ENCODE results near the gene ANO4.

Gene ANO4

GRCh38 chr12:101015044-101015443 lies 220.5 kb downstream of the ANO4 start:
- TF ChIP-seq ZFX (IDR thresholded peaks at IDR 0.05; ENCODE audit: borderline replicate concordance) (no peak), CTCF (IDR thresholded peaks at IDR 0.05) (no peak)
- no peak overlapping the region for H3K27ac ChIP-seq

DNA sequence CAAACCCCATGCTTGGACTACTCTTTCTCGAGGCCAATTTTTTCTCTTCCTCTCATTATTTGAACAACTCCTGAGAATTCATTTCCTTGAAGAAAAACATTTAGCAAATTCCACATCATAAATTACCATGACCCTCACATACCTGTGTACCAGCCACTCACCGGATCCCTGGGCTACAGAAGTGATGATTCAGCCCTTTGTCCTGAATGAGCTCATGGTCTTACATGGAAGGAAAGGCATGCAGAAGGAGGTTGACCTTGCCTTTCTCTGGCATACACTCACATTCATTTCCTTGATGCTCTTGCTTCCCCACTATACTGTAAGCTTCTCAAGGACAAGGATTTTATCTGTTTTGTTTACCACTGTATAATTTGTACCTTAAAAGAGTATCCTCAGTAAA lies 224.0 kb downstream of the ANO4 start:
- H3K27ac ChIP-seq = no peak overlapping the region
- no peak for TF ChIP-seq CTCF (IDR thresholded peaks at IDR 0.05)
- no peak for TF ChIP-seq ZFX (IDR thresholded peaks at IDR 0.05; ENCODE audit: borderline replicate concordance)

DNA sequence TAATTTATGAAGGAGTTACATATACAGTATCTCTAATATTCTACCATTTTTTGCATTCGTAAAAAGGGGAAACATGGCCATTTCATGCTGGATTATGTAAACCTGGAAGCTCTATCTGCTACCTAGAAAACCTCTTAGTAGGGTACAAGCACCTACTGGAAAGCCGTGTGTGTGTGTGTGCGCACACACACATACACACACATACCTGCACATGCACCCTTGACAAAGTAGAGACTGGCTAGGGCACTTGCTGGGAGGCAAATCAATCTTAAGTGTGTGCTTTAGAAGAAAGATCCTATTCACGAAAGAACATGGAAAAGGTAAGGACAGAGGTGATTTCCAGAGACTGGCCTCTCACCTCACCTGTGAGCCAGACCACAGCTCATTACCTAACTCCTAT lies 224.6 kb downstream of the ANO4 start:
- H3K27ac ChIP-seq = no peak overlapping the region
- TF ChIP-seq ZFX (IDR thresholded peaks at IDR 0.05; ENCODE audit: borderline replicate concordance) = no peak
- TF ChIP-seq CTCF (IDR thresholded peaks at IDR 0.05) = no peak

- TF ChIP-seq CTCF (IDR thresholded peaks at IDR 0.05) (no peak), ZFX (IDR thresholded peaks at IDR 0.05; ENCODE audit: borderline replicate concordance) (no peak)
- H3K27ac ChIP-seq = no peak overlapping the region
Measured at GRCh38 chr12:101019667-101020066, 225.1 kb downstream of the ANO4 start.

DNA sequence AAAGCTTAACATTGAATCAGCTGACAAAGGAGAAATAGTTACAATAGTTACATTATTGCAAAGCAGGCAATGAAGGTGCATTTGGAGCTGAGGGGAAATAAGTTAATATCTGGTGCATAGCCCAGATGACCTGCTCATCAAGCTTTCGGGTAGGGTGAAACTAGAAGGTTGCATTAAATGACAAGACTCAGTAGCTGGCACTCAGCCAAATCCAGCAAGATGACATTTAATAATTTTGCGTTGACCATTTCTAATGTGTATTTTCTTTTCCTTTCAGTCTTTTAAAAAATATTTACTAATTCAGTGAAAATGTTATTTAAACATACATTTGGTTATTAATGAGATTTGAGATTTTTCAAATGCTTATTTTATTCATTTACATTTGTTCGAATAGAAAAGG lies 226.9 kb downstream of the ANO4 start:
- no peak overlapping the region for H3K27ac ChIP-seq
- TF ChIP-seq ZFX (IDR thresholded peaks at IDR 0.05; ENCODE audit: borderline replicate concordance) = no peak
- TF ChIP-seq CTCF (IDR thresholded peaks at IDR 0.05) = no peak

- no peak for TF ChIP-seq CTCF (IDR thresholded peaks at IDR 0.05)
- TF ChIP-seq ZFX (IDR thresholded peaks at IDR 0.05; ENCODE audit: borderline replicate concordance) = no peak
- no peak overlapping the region for H3K27ac ChIP-seq
Measured at GRCh38 chr12:101021911-101022388, 227.4 kb downstream of the ANO4 start.

DNA sequence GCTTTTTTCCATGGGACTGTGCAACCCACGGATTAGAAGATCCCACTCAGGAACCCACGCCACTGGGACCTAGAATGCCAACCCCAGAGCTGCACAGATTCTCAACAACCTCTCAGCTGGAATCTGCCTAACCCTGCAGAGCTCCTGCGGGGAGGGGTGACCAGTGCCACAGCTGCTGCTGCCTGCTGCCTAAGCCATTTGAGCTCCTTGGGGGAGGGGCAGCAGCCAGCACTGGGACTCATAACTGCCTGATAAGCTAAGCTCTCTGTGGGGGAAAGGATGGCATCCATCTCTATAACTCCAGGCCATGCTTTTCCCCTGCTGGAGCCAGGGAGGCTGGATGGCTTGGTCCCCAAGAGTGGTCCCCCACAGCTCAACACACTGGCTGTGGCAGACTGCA lies 232.6 kb downstream of the ANO4 start:
- TF ChIP-seq ZFX (IDR thresholded peaks at IDR 0.05; ENCODE audit: borderline replicate concordance) = no peak
- no peak overlapping the region for H3K27ac ChIP-seq

GRCh38 chr12:101027816-101028215 lies 233.2 kb downstream of the ANO4 start:
- no peak overlapping the region for H3K27ac ChIP-seq
- TF ChIP-seq ZFX (IDR thresholded peaks at IDR 0.05; ENCODE audit: borderline replicate concordance) = no peak
- TF ChIP-seq CTCF (IDR thresholded peaks at IDR 0.05) = no peak
